ENCODE data around the gene FOLR2. TPM values are rescaled to one million over a fixed set of nuclear protein-coding genes. Genes with fewer than 3 reads are reported as not detected.

The FOLR2 gene
- total RNA-seq, 1 experiment from 2014 or later, result not detected

DNA sequence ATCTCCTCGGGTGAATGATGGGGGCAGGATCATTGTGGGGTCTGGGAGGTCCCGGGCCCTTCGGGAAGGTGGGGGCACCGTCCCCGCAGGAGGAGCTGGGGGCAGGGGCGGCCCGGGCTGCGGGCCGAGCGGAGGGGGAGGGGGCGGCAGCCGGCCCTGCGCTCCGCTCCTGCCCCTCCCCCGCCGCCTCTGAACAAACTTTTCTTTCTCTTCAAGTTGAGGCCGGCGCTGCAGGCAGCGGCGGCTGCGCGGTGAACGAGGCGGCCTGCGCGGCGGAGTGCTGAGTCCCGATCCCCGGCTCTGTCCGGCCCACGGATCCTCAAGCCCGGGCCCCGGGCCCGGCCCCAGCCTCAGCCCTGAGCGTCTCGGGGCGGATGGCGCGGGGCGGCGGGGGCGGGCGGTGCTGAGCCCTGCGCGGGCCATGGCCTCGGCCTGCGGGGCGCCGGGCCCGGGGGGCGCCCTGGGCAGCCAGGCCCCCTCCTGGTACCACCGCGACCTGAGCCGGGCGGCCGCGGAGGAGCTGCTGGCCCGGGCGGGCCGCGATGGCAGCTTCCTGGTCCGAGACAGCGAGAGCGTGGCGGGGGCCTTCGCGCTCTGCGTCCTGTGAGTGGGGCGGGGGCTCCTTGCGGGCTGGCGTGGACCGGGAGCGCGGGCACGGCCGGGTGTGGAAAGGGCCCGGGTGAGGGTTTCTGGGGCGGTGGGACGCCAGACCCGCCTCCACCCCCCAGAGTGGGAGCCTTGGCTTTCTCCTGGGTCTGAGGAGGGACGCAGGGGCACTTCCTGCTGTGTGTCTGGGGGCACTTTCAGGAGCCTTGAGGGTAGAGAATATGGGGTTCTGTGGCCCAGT, 8.2 kb downstream of the FOLR2 start, which contains the start of gene INPPL1:
TSS of gene INPPL1 (plus strand) at position 204 of the 847 bp plus-strand sequence. CDS start at position 422, 218 bp downstream.
- CTCF ChIA-PET, result interaction anchor here (0.9 kb wide), 1 partner anchor 42 kb away, joined by 3 read pairs; no protein-coding TSS in a partner anchor
- intact Hi-C loops (cut with micrococcal nuclease; ENCODE audit: unreplicated experiment), result no loop called here
- in situ Hi-C loops (cut with HindIII; ENCODE audit: low pct_unique_long_range_greater_than_20kb, low sequenced_read_pairs), result no loop called here
- POLR2A ChIA-PET, result interaction anchor here (0.5 kb wide), 1 partner anchor 210 kb away, joined by 9 read pairs; no protein-coding TSS in a partner anchor
- BruUV-seq (replicated peaks), result no TSS peak
- Histone ChIP-seq H3K4me3 (ENCODE audit: low read depth in 2 of 2, low read length in 2 of 2) (peak within 1 kb of the TSS; percentile 95), H3K36me3 (ENCODE audit: control insufficient read depth, insufficient read depth, low read length) (peaks cover 3% of the 10 kb centered on the region; the same call in 1 of the 2 replicates), H3K9me3 (ENCODE audit: control insufficient read depth, insufficient read depth, low read depth, low read length) (no peaks in the 10 kb centered on the region), H3K27ac (ENCODE audit: low read length) (peak within 1 kb of the TSS; percentile 97), H3K27me3 (ENCODE audit: control insufficient read depth, insufficient read depth, low read length) (no peaks in the 10 kb centered on the region), H3K4me1 (ENCODE audit: control insufficient read depth, insufficient read depth, low read length) (peaks cover 22% of the 10 kb centered on the region)
- ATAC-seq (peak; percentile 10; the same call in 1 of the 2 replicates), DNase-seq (ENCODE audit: low read depth, low spot score) (no peak)
- TF ChIP-seq SIN3A (IDR thresholded peaks at IDR 0.05; ENCODE audit: borderline replicate concordance, insufficient read depth, low read depth, low read length), result no peak
- TF ChIP-seq, protein P1, sequence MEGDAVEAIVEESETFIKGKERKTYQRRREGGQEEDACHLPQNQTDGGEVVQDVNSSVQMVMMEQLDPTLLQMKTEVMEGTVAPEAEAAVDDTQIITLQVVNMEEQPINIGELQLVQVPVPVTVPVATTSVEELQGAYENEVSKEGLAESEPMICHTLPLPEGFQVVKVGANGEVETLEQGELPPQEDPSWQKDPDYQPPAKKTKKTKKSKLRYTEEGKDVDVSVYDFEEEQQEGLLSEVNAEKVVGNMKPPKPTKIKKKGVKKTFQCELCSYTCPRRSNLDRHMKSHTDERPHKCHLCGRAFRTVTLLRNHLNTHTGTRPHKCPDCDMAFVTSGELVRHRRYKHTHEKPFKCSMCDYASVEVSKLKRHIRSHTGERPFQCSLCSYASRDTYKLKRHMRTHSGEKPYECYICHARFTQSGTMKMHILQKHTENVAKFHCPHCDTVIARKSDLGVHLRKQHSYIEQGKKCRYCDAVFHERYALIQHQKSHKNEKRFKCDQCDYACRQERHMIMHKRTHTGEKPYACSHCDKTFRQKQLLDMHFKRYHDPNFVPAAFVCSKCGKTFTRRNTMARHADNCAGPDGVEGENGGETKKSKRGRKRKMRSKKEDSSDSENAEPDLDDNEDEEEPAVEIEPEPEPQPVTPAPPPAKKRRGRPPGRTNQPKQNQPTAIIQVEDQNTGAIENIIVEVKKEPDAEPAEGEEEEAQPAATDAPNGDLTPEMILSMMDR (IDR thresholded peaks at IDR 0.05), result no peak

DNA sequence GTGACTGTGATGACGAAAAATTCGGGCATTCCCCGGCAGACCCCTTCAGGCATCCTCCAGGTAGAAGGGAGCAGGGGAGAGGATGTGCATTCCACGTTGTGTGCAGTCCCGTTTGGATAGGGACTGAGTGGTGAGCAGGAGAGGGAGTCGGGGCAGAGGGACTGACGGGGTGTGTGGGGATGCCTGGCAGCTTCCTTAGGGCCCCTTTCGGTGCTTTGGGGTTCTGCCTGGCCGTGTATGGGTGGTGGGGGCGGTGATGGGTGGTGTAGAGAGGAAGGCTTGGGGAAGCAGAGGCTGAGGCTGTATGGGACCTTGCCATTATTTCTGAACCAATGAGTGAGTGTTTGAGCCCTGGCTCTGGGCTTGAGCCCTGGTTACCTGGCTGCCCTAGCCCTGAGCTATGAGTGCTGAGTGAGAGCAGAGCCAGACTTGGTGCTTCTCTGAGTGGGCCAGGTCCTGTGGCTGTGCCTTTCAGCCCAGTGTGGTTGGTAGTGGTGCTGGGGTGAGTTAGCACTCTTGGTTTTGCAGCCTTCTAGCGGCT, 8.9 kb downstream of the FOLR2 start:
- no TSS peak for BruUV-seq (replicated peaks)

More for the DNA sequence above, 8.9 kb downstream of the FOLR2 start:
- no peaks in the 10 kb centered on the region for H3K27me3 ChIP-seq (ENCODE audit: control insufficient read depth, insufficient read depth, low read length)
- H3K4me1 ChIP-seq (ENCODE audit: control insufficient read depth, insufficient read depth, low read length), result peaks cover 22% of the 10 kb centered on the region
- H3K9me3 ChIP-seq (ENCODE audit: control insufficient read depth, insufficient read depth, low read depth, low read length), result no peaks in the 10 kb centered on the region
- TF ChIP-seq SIN3A (IDR thresholded peaks at IDR 0.05; ENCODE audit: borderline replicate concordance, insufficient read depth, low read depth, low read length) (no peak), TCF7L2 (IDR thresholded peaks at IDR 0.05; ENCODE audit: low read depth, low read length) (no peak), POLR2AphosphoS5 (IDR thresholded peaks at IDR 0.05; ENCODE audit: low read depth, low read length) (no peak)
- TF ChIP-seq, protein P1 (IDR thresholded peaks at IDR 0.05), result no peak
- TF ChIP-seq, protein P2, sequence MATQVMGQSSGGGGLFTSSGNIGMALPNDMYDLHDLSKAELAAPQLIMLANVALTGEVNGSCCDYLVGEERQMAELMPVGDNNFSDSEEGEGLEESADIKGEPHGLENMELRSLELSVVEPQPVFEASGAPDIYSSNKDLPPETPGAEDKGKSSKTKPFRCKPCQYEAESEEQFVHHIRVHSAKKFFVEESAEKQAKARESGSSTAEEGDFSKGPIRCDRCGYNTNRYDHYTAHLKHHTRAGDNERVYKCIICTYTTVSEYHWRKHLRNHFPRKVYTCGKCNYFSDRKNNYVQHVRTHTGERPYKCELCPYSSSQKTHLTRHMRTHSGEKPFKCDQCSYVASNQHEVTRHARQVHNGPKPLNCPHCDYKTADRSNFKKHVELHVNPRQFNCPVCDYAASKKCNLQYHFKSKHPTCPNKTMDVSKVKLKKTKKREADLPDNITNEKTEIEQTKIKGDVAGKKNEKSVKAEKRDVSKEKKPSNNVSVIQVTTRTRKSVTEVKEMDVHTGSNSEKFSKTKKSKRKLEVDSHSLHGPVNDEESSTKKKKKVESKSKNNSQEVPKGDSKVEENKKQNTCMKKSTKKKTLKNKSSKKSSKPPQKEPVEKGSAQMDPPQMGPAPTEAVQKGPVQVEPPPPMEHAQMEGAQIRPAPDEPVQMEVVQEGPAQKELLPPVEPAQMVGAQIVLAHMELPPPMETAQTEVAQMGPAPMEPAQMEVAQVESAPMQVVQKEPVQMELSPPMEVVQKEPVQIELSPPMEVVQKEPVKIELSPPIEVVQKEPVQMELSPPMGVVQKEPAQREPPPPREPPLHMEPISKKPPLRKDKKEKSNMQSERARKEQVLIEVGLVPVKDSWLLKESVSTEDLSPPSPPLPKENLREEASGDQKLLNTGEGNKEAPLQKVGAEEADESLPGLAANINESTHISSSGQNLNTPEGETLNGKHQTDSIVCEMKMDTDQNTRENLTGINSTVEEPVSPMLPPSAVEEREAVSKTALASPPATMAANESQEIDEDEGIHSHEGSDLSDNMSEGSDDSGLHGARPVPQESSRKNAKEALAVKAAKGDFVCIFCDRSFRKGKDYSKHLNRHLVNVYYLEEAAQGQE (IDR thresholded peaks at IDR 0.05; ENCODE audit: insufficient read depth in 1 of 2, low read depth in 2 of 2, low read length in 1 of 2), result no peak
- DNase-seq (ENCODE audit: low read depth, low spot score) (no peak), ATAC-seq (no peak)
- ChIA-PET CTCF (interaction anchor here (0.9 kb wide), 1 partner anchor 42 kb away, joined by 3 read pairs; no protein-coding TSS in a partner anchor), POLR2A (interaction anchor here (0.5 kb wide), 1 partner anchor 209 kb away, joined by 9 read pairs; no protein-coding TSS in a partner anchor)
- peak overlapping the region; percentile 65 for H3K27ac ChIP-seq (ENCODE audit: low read length)
- peaks cover 5% of the 10 kb centered on the region for H3K36me3 ChIP-seq (ENCODE audit: control insufficient read depth, insufficient read depth, low read length)
- intact Hi-C loops (cut with micrococcal nuclease; ENCODE audit: unreplicated experiment), result no loop called here
- in situ Hi-C loops (cut with HindIII; ENCODE audit: low pct_unique_long_range_greater_than_20kb, low sequenced_read_pairs), result no loop called here
- peak overlapping the region; percentile 95 for H3K4me3 ChIP-seq (ENCODE audit: low read depth in 2 of 2, low read length in 2 of 2)

Measured in Panc1 (cell line).